ENCODE results near the gene PHACTR2. TPM values are rescaled to one million over a fixed set of nuclear protein-coding genes. Genes with fewer than 3 reads are reported as not detected.
"Not testable (repeated sequence)": the region's sequence is repeated elsewhere in the genome, so short reads cannot be mapped to it uniquely, and the experiment has no call there.

Gene PHACTR2
- total RNA-seq, 6 donors from 2014 or later: 68.1 to 133 (median 109) TPM

- WGBS, 2 donors: 80% methylated on average over 2 of the region's 2 CpGs
- Histone ChIP-seq H3K9me3 (peaks cover 0 to 7% (median 0%) of the 10 kb centered on the region in 4 donors), H3K4me3 (no peak overlapping the region), H3K4me1 (no peaks in the 10 kb centered on the region), H3K36me3 (no peaks in the 10 kb centered on the region), H3K27ac (no peak overlapping the region), H3K27me3 (no peaks in the 10 kb centered on the region)
- TF ChIP-seq POLR2AphosphoS5 (IDR thresholded peaks at IDR 0.05): no peak
- TF ChIP-seq EP300 (IDR thresholded peaks at IDR 0.05): no peak
- TF ChIP-seq CTCF (IDR thresholded peaks at IDR 0.05): no peak
- no peak for TF ChIP-seq POLR2A (IDR thresholded peaks at IDR 0.05)
- ATAC-seq (ENCODE audit: low FRiP score in 2 of 2) (no peak), DNase-seq (no peak)
Measured at GRCh38 chr6:143872201-143872600, 194.4 kb downstream of the PHACTR2 start.

GRCh38 chr6:143873600-143873999, 195.8 kb downstream of the PHACTR2 start:
- 98 to 100% methylated on average over 3 to 4 of the region's 4 CpGs for WGBS, 2 donors
- not testable (repeated sequence) for H3K36me3 ChIP-seq; H3K4me1 ChIP-seq; DNase-seq; ATAC-seq (ENCODE audit: low FRiP score in 2 of 2); H3K27ac ChIP-seq; H3K4me3 ChIP-seq; H3K27me3 ChIP-seq; H3K9me3 ChIP-seq

GRCh38 chr6:143874503-143874902, 196.7 kb downstream of the PHACTR2 start:
- not testable (repeated sequence) for ATAC-seq (ENCODE audit: low FRiP score in 2 of 2); H3K27ac ChIP-seq; H3K4me3 ChIP-seq; DNase-seq; H3K27me3 ChIP-seq; H3K9me3 ChIP-seq; H3K36me3 ChIP-seq; H3K4me1 ChIP-seq

DNA sequence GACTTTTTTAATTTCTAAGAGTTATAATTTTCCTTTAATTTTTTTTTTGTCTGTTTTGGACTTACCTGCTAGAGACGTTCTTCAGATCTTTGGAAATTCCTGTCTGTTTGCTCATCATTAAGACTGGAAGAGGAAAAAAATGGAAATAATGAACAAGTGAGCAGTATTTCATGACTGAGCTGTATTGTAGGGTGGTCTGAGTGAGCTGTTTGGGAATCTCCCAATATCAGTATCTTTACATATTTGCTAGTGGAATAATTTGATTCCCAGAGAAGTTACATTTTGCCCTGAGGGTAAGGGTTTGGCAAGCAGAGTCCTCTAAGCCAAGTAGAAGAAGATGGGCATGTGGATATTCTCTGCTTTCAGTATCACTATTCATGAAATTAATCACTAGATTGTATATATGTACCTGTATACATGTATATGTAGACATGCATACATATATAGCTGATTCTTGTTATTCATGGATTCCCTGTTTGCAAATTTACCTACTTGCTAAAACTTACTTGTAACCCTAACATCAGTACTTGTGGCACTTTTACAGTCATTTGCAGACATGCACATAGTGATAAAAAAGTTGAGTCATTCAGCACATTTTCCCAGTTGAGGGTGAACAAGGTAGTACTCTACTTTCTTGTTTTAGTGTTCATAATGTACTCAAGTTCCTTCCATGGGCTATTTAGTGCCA, 200.0 kb downstream of the PHACTR2 start:
- Histone ChIP-seq H3K9me3 (peaks cover 0 to 7% (median 0%) of the 10 kb centered on the region in 4 donors), H3K4me3 (no peak overlapping the region), H3K4me1 (no peaks in the 10 kb centered on the region), H3K36me3 (no peaks in the 10 kb centered on the region), H3K27me3 (no peaks in the 10 kb centered on the region), H3K27ac (no peak overlapping the region)
- DNase-seq: no peak
- ATAC-seq (ENCODE audit: low FRiP score in 2 of 2): no peak
- TF ChIP-seq POLR2A (IDR thresholded peaks at IDR 0.05) (no peak), CTCF (IDR thresholded peaks at IDR 0.05) (no peak), EP300 (IDR thresholded peaks at IDR 0.05) (no peak), POLR2AphosphoS5 (IDR thresholded peaks at IDR 0.05) (no peak)
- WGBS, 2 donors: 87 to 93% methylated on average over 1 of the region's 1 CpG

- no peaks in the 10 kb centered on the region for H3K4me1 ChIP-seq
- no peak for ATAC-seq (ENCODE audit: low FRiP score in 2 of 2)
Measured at GRCh38 chr6:143878272-143878760, 200.6 kb downstream of the PHACTR2 start.

GRCh38 chr6:143880412-143880811, 202.6 kb downstream of the PHACTR2 start:
- no peak for DNase-seq
- no peaks in the 10 kb centered on the region for H3K4me1 ChIP-seq
- ATAC-seq (ENCODE audit: low FRiP score in 2 of 2): no peak
- WGBS, 2 donors: 89 to 95% methylated on average over 2 of the region's 2 CpGs
- peaks cover 0 to 1% (median 0%) of the 10 kb centered on the region in 4 donors for H3K9me3 ChIP-seq
- no peaks in the 10 kb centered on the region for H3K36me3 ChIP-seq
- no peaks in the 10 kb centered on the region for H3K27me3 ChIP-seq
- no peak for TF ChIP-seq EP300 (IDR thresholded peaks at IDR 0.05)
- no peak for TF ChIP-seq POLR2A (IDR thresholded peaks at IDR 0.05)
- no peak for TF ChIP-seq CTCF (IDR thresholded peaks at IDR 0.05)
- TF ChIP-seq POLR2AphosphoS5 (IDR thresholded peaks at IDR 0.05): no peak
- H3K27ac ChIP-seq: no peak overlapping the region
- no peak overlapping the region for H3K4me3 ChIP-seq

More at GRCh38 chr6:143878272-143878760, 200.6 kb downstream of the PHACTR2 start:
- Histone ChIP-seq H3K36me3 (no peaks in the 10 kb centered on the region), H3K27me3 (no peaks in the 10 kb centered on the region), H3K27ac (no peak overlapping the region), H3K9me3 (peaks cover 0 to 7% (median 0%) of the 10 kb centered on the region in 4 donors), H3K4me3 (no peak overlapping the region)
- TF ChIP-seq EP300 (IDR thresholded peaks at IDR 0.05): no peak
- WGBS, 2 donors: 77 to 81% methylated on average over 3 of the region's 3 CpGs
- no peak for DNase-seq

Small RNA genes lying within 50 kb of the gene (small RNA-seq; reads per million reads assigned to genes)
- 0 reads per million in 4 donors for gene ZC2HC1B

Other genes starting within 250 kb of the PHACTR2 start
- gene ADAT2, start 227.3 kb upstream of the PHACTR2 start, total RNA-seq: 10 to 100 TPM in 1 of 6 donors, 1 to 10 TPM in 5; 4.9 to 11.5 (median 6.8) TPM
- gene PEX3, start 227.2 kb upstream of the PHACTR2 start, total RNA-seq: 10 to 100 TPM in 4 of 6 donors, 1 to 10 TPM in 2; 3.4 to 18.5 (median 13.1) TPM
- gene FUCA2, start 166.2 kb upstream of the PHACTR2 start, total RNA-seq: 10 to 100 TPM; 23.1 to 69.9 (median 34.2) TPM
- 10 to 100 TPM; 18.7 to 29.3 (median 21.5) TPM for gene LTV1, start 165.4 kb downstream of the PHACTR2 start, total RNA-seq
- not detected for gene ZC2HC1B, start 186.5 kb downstream of the PHACTR2 start, total RNA-seq

Data from upper lobe of left lung (tissue), 6 donors.